HG02852 (cell line): ENCODE data around the gene IDH3B.

ENCODE experiments used
- ATAC-seq: cut with Tn5 transposase; IDR thresholded peaks from one replicate; pipeline ENCODE4 v1.9.1; 2021; ENCODE audit warnings: mild to moderate bottlenecking, moderate library complexity; ENCODE audit not compliant: unreplicated experiment

The IDH3B gene

GRCh38 chr20:2658414-2659354 is 5.3 kb downstream of the IDH3B start:
- ATAC-seq = no peak

- no peak for ATAC-seq
Measured at GRCh38 chr20:2657674-2658073, 6.3 kb downstream of the IDH3B start.

- ATAC-seq = no peak
Measured at GRCh38 chr20:2657241-2657640, 6.8 kb downstream of the IDH3B start.

GRCh38 chr20:2656471-2657117 is 7.4 kb downstream of the IDH3B start:
- ATAC-seq = no peak

GRCh38 chr20:2655331-2656116 is 8.5 kb downstream of the IDH3B start:
- no peak for ATAC-seq

- no peak for ATAC-seq
Measured at GRCh38 chr20:2654831-2655230, 9.2 kb downstream of the IDH3B start.

- no peak for ATAC-seq
Measured at GRCh38 chr20:2654384-2654822, 9.6 kb downstream of the IDH3B start.

- ATAC-seq = no peak
Measured at GRCh38 chr20:2653556-2654383, 10.2 kb downstream of the IDH3B start.

GRCh38 chr20:2652724-2653555 is 11.1 kb downstream of the IDH3B start:
- peak; percentile 43 for ATAC-seq

- peak; percentile 79 for ATAC-seq
Measured at GRCh38 chr20:2651772-2652723, 12.0 kb downstream of the IDH3B start, which contains the start of gene NOP56. Gene NOP56 (plus strand): TSS chr20:2652632. CDS start chr20:2652661, 29 bp downstream.

- ATAC-seq = no peak
Measured at GRCh38 chr20:2643708-2644107, 20.3 kb downstream of the IDH3B start.

- no peak for ATAC-seq
Measured at GRCh38 chr20:2640899-2641298, 23.1 kb downstream of the IDH3B start.

GRCh38 chr20:2640260-2640659 is 23.8 kb downstream of the IDH3B start:
- ATAC-seq = no peak

- ATAC-seq = no peak
Measured at GRCh38 chr20:2637246-2637645, 26.8 kb downstream of the IDH3B start.

GRCh38 chr20:2633381-2633780 is 30.6 kb downstream of the IDH3B start:
- no peak for ATAC-seq

- no peak for ATAC-seq
Measured at GRCh38 chr20:2631228-2631627, 32.8 kb downstream of the IDH3B start.

- ATAC-seq = no peak
Measured at GRCh38 chr20:2626853-2627541, 37.0 kb downstream of the IDH3B start.

- no peak for ATAC-seq
Measured at GRCh38 chr20:2625062-2625461, 39.0 kb downstream of the IDH3B start.
